Upper lobe of left lung (tissue), 4 donors: Measurements from ENCODE around the gene PTPRA.

Experiments used
- POLR2A ChIP-seq, 4 donors: fragments of 450-650 bp; IDR thresholded peaks; one replicate each; pipeline ENCODE4 v1.5.1; 2016 to 2017; ENCODE audit warnings: antibody characterized with exemption in 4 of 4, mild to moderate bottlenecking in 2 of 4
- POLR2AphosphoS5 ChIP-seq, 2 donors: sonication (generic); formaldehyde crosslinking; IDR thresholded peaks; one replicate each; pipeline ENCODE4 v1.5.1; 2017; ENCODE audit warnings: antibody characterized with exemption in 2 of 2
- TF ChIP-seq, protein P1 (sequence below), 6 experiments: fragments of 450-650 bp in 4 of 6; fragments of 200-600 bp in 2 of 6; sonication (generic) in 2 of 6; IDR thresholded peaks; one replicate each; pipeline ENCODE4 v1.5.1; 2016 to 2019; ENCODE audit warnings: antibody characterized with exemption in 6 of 6

DNA sequence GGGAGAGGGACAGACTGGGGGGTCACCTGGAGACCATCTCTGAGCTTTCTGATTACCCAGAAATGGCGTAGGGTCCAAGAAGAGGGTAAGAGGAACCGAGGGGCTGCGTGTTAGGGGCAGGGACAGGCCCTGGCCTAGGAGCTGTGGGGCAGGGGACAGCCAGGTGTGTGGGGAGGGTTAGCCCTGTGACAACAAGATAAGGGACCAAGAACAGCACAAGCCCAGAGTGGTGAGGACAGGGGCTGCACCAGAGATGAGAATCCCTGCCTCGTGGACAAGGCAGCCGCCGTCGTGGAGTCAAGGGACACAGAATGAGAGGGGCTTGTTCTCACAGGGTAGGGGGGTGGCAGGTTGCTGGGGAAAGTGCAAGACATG is 211.7 kb downstream of the PTPRA start:
- TF ChIP-seq, protein P1, sequence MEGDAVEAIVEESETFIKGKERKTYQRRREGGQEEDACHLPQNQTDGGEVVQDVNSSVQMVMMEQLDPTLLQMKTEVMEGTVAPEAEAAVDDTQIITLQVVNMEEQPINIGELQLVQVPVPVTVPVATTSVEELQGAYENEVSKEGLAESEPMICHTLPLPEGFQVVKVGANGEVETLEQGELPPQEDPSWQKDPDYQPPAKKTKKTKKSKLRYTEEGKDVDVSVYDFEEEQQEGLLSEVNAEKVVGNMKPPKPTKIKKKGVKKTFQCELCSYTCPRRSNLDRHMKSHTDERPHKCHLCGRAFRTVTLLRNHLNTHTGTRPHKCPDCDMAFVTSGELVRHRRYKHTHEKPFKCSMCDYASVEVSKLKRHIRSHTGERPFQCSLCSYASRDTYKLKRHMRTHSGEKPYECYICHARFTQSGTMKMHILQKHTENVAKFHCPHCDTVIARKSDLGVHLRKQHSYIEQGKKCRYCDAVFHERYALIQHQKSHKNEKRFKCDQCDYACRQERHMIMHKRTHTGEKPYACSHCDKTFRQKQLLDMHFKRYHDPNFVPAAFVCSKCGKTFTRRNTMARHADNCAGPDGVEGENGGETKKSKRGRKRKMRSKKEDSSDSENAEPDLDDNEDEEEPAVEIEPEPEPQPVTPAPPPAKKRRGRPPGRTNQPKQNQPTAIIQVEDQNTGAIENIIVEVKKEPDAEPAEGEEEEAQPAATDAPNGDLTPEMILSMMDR (IDR thresholded peaks at IDR 0.05), result no peak
- TF ChIP-seq POLR2A (IDR thresholded peaks at IDR 0.05) (no peak), POLR2AphosphoS5 (IDR thresholded peaks at IDR 0.05) (no peak)
